Uterus (tissue), 4 donors: ENCODE data around the gene ALG14. TPM values are rescaled to one million over a fixed set of nuclear protein-coding genes. Genes with fewer than 3 reads are reported as not detected.
A peak's percentile ranks its signal among the peaks of the same experiment; 100 is the strongest.

Experiments
- DNase-seq, 2 donors: peaks; one replicate each; pipeline ENCODE4 v3.0.0-alpha.2; 2019 to 2020
- H3K27ac ChIP-seq, 2 donors: fragments of 200-600 bp; sonication (generic); 1 replicate in 1 of 2; 2 replicates in 1 of 2; pipeline ENCODE4 v1.5.1; 2016 to 2018
- H3K27me3 ChIP-seq, 2 donors: fragments of 200-600 bp; sonication (generic); one replicate each; pipeline ENCODE4 v1.5.1; 2018 to 2019; ENCODE audit warnings: control low read depth in 1 of 2
- H3K36me3 ChIP-seq, 2 donors: fragments of 200-600 bp; sonication (generic); one replicate each; pipeline ENCODE4 v1.5.1; 2019; ENCODE audit warnings: control low read depth in 1 of 2
- H3K4me1 ChIP-seq, 2 donors: fragments of 200-600 bp; sonication (generic); one replicate each; pipeline ENCODE4 v1.5.1; 2018 to 2019; ENCODE audit warnings: control low read depth in 1 of 2
- H3K4me3 ChIP-seq, 2 donors: fragments of 200-600 bp; sonication (generic); 1 replicate in 1 of 2; 2 replicates in 1 of 2; pipeline ENCODE4 v1.5.1; 2018 to 2019; ENCODE audit warnings: mild to moderate bottlenecking in 1 of 2
- H3K9me3 ChIP-seq, 2 donors: fragments of 200-600 bp; sonication (generic); one replicate each; pipeline ENCODE4 v1.5.1; 2019; ENCODE audit warnings: control low read depth in 1 of 2
- POLR2A ChIP-seq, 2 donors: fragments of 450-650 bp; IDR thresholded peaks; one replicate each; pipeline ENCODE4 v1.6.1; 2016; ENCODE audit warnings: antibody characterized with exemption in 2 of 2, mild to moderate bottlenecking in 1 of 2, moderate library complexity in 1 of 2
- intact Hi-C: fragments of 100-400 bp; cut with DNase I; formaldehyde crosslinking; loops from one replicate; pipeline ENCODE4 v1.15.1; 2023; ENCODE audit warnings: low total_unique reads
- total RNA-seq, 4 donors: library from RNA; depleted of rRNA in 3 of 4; stranded (reverse); fragments of >200 nt in 3 of 4; gene quantifications; one replicate each; pipeline versions ENCODE4 v1.1.0 to v1.2.4, GENCODE V29; 2014 to 2023
- TF ChIP-seq, protein P1 (sequence below), 4 experiments: fragments of 200-600 bp in 2 of 4; fragments of 450-650 bp in 2 of 4; sonication (generic) in 2 of 4; IDR thresholded peaks; one replicate each; pipeline ENCODE4 v1.5.1; 2016 to 2019; ENCODE audit warnings: antibody characterized with exemption in 4 of 4, mild to moderate bottlenecking in 2 of 4, moderate library complexity in 1 of 4
- donor health status: DM: yes; HTN: yes; CAD: no.

The ALG14 gene
- total RNA-seq, 4 donors from 2014 or later = 0.51 to 6.7 (median 1.6) TPM

GRCh38 chr1:94979656-94980581 lies 92.8 kb downstream of the ALG14 start:
- Histone ChIP-seq H3K27me3 (no peaks in the 10 kb centered on the region), H3K4me1 (peaks cover 0 to 4% of the 10 kb centered on the region in 2 donors), H3K9me3 (no peaks in the 10 kb centered on the region), H3K4me3 (no peak overlapping the region), H3K27ac (peak overlapping the region; percentile 60 to 82), H3K36me3 (no peaks in the 10 kb centered on the region)
- TF ChIP-seq POLR2A (IDR thresholded peaks at IDR 0.05) = no peak
- TF ChIP-seq, protein P1, sequence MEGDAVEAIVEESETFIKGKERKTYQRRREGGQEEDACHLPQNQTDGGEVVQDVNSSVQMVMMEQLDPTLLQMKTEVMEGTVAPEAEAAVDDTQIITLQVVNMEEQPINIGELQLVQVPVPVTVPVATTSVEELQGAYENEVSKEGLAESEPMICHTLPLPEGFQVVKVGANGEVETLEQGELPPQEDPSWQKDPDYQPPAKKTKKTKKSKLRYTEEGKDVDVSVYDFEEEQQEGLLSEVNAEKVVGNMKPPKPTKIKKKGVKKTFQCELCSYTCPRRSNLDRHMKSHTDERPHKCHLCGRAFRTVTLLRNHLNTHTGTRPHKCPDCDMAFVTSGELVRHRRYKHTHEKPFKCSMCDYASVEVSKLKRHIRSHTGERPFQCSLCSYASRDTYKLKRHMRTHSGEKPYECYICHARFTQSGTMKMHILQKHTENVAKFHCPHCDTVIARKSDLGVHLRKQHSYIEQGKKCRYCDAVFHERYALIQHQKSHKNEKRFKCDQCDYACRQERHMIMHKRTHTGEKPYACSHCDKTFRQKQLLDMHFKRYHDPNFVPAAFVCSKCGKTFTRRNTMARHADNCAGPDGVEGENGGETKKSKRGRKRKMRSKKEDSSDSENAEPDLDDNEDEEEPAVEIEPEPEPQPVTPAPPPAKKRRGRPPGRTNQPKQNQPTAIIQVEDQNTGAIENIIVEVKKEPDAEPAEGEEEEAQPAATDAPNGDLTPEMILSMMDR (IDR thresholded peaks at IDR 0.05) = no peak
- DNase-seq = no peak
- intact Hi-C loops = no loop called here

DNA sequence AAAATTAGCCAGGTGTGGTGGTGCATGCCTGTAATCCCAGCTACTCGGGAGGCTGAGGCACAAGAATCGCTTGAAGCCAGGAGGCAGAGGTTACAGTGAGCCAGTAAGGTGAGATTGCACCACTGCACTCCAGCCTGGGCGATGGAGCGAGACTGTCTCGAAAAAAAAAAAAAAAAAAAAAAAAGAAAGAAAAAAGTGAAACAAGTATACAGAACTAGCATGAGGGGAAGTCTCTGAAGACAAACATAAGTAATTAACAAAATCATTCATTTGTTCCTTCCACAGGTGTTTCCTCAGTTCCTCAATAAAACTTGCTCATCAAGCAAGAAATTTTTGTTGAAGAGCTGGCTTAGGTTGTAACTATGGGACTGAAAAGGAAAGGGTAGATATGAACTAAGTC lies 93.6 kb downstream of the ALG14 start:
- H3K27ac ChIP-seq = peak overlapping the region; percentile 60 to 82
- H3K4me3 ChIP-seq = no peak overlapping the region
- DNase-seq = no peak
- peaks cover 0 to 4% of the 10 kb centered on the region in 2 donors for H3K4me1 ChIP-seq
- H3K27me3 ChIP-seq = no peaks in the 10 kb centered on the region
- intact Hi-C loops = no loop called here
- H3K36me3 ChIP-seq = no peaks in the 10 kb centered on the region
- no peaks in the 10 kb centered on the region for H3K9me3 ChIP-seq
- TF ChIP-seq, protein P1 (IDR thresholded peaks at IDR 0.05) = no peak
- TF ChIP-seq POLR2A (IDR thresholded peaks at IDR 0.05) = no peak

DNA sequence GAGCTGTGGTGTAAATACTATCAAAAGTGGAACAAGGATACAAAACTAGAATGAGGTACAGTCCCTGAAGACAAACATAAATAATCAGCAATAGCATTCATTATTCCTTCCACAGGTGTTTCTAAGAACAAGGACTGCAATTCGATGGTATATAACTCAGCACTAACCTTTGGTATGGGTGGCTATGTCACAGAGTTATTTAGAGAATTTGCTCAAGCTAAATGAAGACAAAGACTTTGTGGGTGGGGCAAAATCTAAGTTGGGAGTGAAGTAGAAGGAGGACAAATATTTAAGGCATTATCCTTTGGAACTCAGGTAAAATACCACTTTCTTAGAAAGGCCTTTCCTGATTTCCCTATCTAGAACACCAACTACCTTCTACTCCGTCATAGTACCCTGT lies 94.3 kb downstream of the ALG14 start:
- Histone ChIP-seq H3K36me3 (no peaks in the 10 kb centered on the region), H3K4me1 (peaks cover 0 to 4% of the 10 kb centered on the region in 2 donors), H3K27me3 (no peaks in the 10 kb centered on the region), H3K27ac (no peak overlapping the region), H3K4me3 (no peak overlapping the region), H3K9me3 (no peaks in the 10 kb centered on the region)
- no peak for DNase-seq
- intact Hi-C loops = no loop called here
- no peak for TF ChIP-seq POLR2A (IDR thresholded peaks at IDR 0.05)

GRCh38 chr1:94976971-94977548 lies 95.7 kb downstream of the ALG14 start:
- Histone ChIP-seq H3K36me3 (no peaks in the 10 kb centered on the region), H3K4me1 (peaks cover 0 to 4% of the 10 kb centered on the region in 2 donors), H3K27me3 (no peaks in the 10 kb centered on the region), H3K27ac (no peak overlapping the region), H3K9me3 (no peaks in the 10 kb centered on the region), H3K4me3 (no peak overlapping the region)
- TF ChIP-seq, protein P1 (IDR thresholded peaks at IDR 0.05) = no peak
- TF ChIP-seq POLR2A (IDR thresholded peaks at IDR 0.05) = no peak
- no peak for DNase-seq
- intact Hi-C loops = no loop called here

- H3K4me1 ChIP-seq = no peaks in the 10 kb centered on the region
- intact Hi-C loops = no loop called here
- TF ChIP-seq, protein P1 (IDR thresholded peaks at IDR 0.05) = no peak
- TF ChIP-seq POLR2A (IDR thresholded peaks at IDR 0.05) = no peak
- no peaks in the 10 kb centered on the region for H3K9me3 ChIP-seq
- no peak for DNase-seq
- H3K36me3 ChIP-seq = no peaks in the 10 kb centered on the region
- H3K27ac ChIP-seq = peak overlapping the region; percentile 61 to 84
- H3K4me3 ChIP-seq = no peak overlapping the region
- H3K27me3 ChIP-seq = no peaks in the 10 kb centered on the region
These were observed 97.9 kb downstream of the ALG14 start for GRCh38 chr1:94974824-94975223.
